ENCODE results near the gene C6orf62. TPM values are rescaled to one million over a fixed set of nuclear protein-coding genes. Genes with fewer than 3 reads are reported as not detected.
"Not testable (repeated sequence)": the region's sequence is repeated elsewhere in the genome, so short reads cannot be mapped to it uniquely, and the experiment has no call there.

The C6orf62 gene
- total and polyA plus RNA-seq, 2 experiments from 2014 or later, result 66.7 to 79.9 TPM

- no peaks in the 10 kb centered on the region for H3K4me1 Mint-ChIP-seq
- H3K36me3 ChIP-seq (ENCODE audit: insufficient read depth), result peaks cover 50% of the 10 kb centered on the region
- peaks cover 88% of the 10 kb centered on the region for H3K9me3 Mint-ChIP-seq
- H3F3A ChIP-seq (replicated peaks; ENCODE audit: low read depth), result no peaks in the 10 kb centered on the region
- no peak for DNase-seq (ENCODE audit: low spot score)
- no peaks in the 10 kb centered on the region for H3K9me2 ChIP-seq (ENCODE audit: insufficient read depth)
- no peaks in the 10 kb centered on the region for H3K27me3 ChIP-seq (ENCODE audit: insufficient read depth)
- no peak overlapping the region for H3K4me3 ChIP-seq
- no peak for TF ChIP-seq CREB1 (CRISPR knock-in tag; IDR thresholded peaks at IDR 0.05; ENCODE audit: low read depth)
- no peak for TF ChIP-seq NANOG (IDR thresholded peaks at IDR 0.05; ENCODE audit: borderline replicate concordance)
- no peak for TF ChIP-seq ZNF114 (CRISPR knock-in tag; IDR thresholded peaks at IDR 0.05)
- TF ChIP-seq POLR2AphosphoS5 (IDR thresholded peaks at IDR 0.05; ENCODE audit: low read depth), result no peak
- TF ChIP-seq ZNF462 (CRISPR knock-in tag; IDR thresholded peaks at IDR 0.05), result no peak
- no peak for TF ChIP-seq STAT1 (IDR thresholded peaks at IDR 0.05; ENCODE audit: unreplicated experiment)
- TF ChIP-seq, protein P1, sequence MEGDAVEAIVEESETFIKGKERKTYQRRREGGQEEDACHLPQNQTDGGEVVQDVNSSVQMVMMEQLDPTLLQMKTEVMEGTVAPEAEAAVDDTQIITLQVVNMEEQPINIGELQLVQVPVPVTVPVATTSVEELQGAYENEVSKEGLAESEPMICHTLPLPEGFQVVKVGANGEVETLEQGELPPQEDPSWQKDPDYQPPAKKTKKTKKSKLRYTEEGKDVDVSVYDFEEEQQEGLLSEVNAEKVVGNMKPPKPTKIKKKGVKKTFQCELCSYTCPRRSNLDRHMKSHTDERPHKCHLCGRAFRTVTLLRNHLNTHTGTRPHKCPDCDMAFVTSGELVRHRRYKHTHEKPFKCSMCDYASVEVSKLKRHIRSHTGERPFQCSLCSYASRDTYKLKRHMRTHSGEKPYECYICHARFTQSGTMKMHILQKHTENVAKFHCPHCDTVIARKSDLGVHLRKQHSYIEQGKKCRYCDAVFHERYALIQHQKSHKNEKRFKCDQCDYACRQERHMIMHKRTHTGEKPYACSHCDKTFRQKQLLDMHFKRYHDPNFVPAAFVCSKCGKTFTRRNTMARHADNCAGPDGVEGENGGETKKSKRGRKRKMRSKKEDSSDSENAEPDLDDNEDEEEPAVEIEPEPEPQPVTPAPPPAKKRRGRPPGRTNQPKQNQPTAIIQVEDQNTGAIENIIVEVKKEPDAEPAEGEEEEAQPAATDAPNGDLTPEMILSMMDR (conservative IDR thresholded peaks at IDR 0.05; ENCODE audit: low read depth in 2 of 2), result no peak
- peaks cover 45% of the 10 kb centered on the region for H3K79me2 ChIP-seq (replicated peaks; ENCODE audit: insufficient read depth)
- no peak for ATAC-seq
- H3K4me2 ChIP-seq, result no peak overlapping the region
- H3K27me3 Mint-ChIP-seq (ENCODE audit: insufficient read depth, low read depth, poor library complexity), result peaks cover 13% of the 10 kb centered on the region
- H3K4me3 Mint-ChIP-seq, result no peak overlapping the region
- H2AFZ ChIP-seq, result no peak overlapping the region
- no peak overlapping the region for H3K27ac ChIP-seq (ENCODE audit: low read depth)
- H3K36me3 Mint-ChIP-seq (ENCODE audit: low read depth), result peaks cover 94% of the 10 kb centered on the region
- H3K27ac Mint-ChIP-seq, result no peak overlapping the region
- no peaks in the 10 kb centered on the region for H4K20me1 ChIP-seq (replicated peaks; ENCODE audit: insufficient read depth)
- H3K4me1 ChIP-seq (ENCODE audit: insufficient read depth), result 0 out of 2 replicates have a peak, but pooled peaks cover 1% of the 10 kb centered on the region
Observed at GRCh38 chr6:24672620-24673182, 46.3 kb downstream of the C6orf62 start.

DNA sequence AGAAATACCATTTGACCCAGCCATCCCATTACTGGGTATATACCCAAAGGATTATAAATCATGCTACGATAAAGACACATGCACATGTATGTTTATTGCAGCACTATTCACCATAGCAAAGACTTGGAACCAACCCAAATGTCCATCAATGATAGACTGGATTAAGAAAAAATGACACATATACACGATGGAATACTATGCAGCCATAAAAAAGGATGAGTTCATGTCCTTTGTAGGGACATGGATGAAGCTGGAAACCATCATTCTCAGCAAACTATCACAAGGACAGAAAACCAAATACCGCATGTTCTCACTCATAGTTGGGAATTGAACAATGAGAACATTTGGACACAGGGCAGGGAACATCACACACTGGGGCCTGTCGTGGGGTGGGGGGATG lies 47.9 kb downstream of the C6orf62 start:
- not testable (repeated sequence) for H3K4me1 ChIP-seq (ENCODE audit: insufficient read depth); DNase-seq (ENCODE audit: low spot score); H2AFZ ChIP-seq; H3K9me2 ChIP-seq (ENCODE audit: insufficient read depth); H3K4me1 Mint-ChIP-seq; H3K27ac Mint-ChIP-seq; H4K20me1 ChIP-seq (replicated peaks; ENCODE audit: insufficient read depth); H3F3A ChIP-seq (replicated peaks; ENCODE audit: low read depth); H3K4me3 Mint-ChIP-seq; H3K4me3 ChIP-seq; H3K4me2 ChIP-seq; H3K27ac ChIP-seq (ENCODE audit: low read depth); ATAC-seq; H3K27me3 ChIP-seq (ENCODE audit: insufficient read depth)
- Mint-ChIP-seq H3K9me3 (peaks cover 92% of the 10 kb centered on the region), H3K36me3 (ENCODE audit: low read depth) (peaks cover 90% of the 10 kb centered on the region), H3K27me3 (ENCODE audit: insufficient read depth, low read depth, poor library complexity) (peaks cover 24% of the 10 kb centered on the region)
- H3K79me2 ChIP-seq (replicated peaks; ENCODE audit: insufficient read depth), result peaks cover 45% of the 10 kb centered on the region
- peaks cover 50% of the 10 kb centered on the region for H3K36me3 ChIP-seq (ENCODE audit: insufficient read depth)

DNA sequence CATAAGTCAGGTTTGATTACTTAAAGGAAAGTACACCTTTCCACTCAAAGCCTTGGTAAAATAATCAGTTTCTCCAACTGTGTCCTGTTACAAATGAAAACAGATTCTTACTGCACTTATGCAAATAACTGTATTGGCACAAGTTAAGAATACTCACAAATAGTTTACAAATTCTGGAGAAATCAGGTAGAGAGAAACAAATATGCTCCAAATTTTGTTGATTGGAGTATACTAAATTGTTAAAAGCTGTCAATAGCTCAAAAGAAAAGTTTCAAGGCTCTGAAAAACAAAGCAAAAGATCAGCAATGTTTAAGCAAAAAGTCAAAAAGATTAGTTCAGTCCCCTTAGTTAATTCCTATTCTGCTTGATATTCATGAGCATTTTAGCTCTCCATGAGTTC lies 48.5 kb downstream of the C6orf62 start:
- ATAC-seq; H3K9me2 ChIP-seq (ENCODE audit: insufficient read depth); DNase-seq (ENCODE audit: low spot score); H3K27me3 ChIP-seq (ENCODE audit: insufficient read depth); H3F3A ChIP-seq (replicated peaks; ENCODE audit: low read depth); H3K4me1 ChIP-seq (ENCODE audit: insufficient read depth); H4K20me1 ChIP-seq (replicated peaks; ENCODE audit: insufficient read depth); H3K4me3 Mint-ChIP-seq; H2AFZ ChIP-seq; H3K4me2 ChIP-seq; H3K4me3 ChIP-seq; H3K4me1 Mint-ChIP-seq; H3K27ac ChIP-seq (ENCODE audit: low read depth); H3K27ac Mint-ChIP-seq: not testable (repeated sequence)
- Histone ChIP-seq H3K79me2 (replicated peaks; ENCODE audit: insufficient read depth) (peaks cover 45% of the 10 kb centered on the region), H3K36me3 (ENCODE audit: insufficient read depth) (peaks cover 50% of the 10 kb centered on the region)
- peaks cover 24% of the 10 kb centered on the region for H3K27me3 Mint-ChIP-seq (ENCODE audit: insufficient read depth, low read depth, poor library complexity)
- H3K9me3 Mint-ChIP-seq, result peaks cover 86% of the 10 kb centered on the region
- peaks cover 88% of the 10 kb centered on the region for H3K36me3 Mint-ChIP-seq (ENCODE audit: low read depth)
